Measurements from ENCODE around the gene EIF4E. TPM values are rescaled to one million over a fixed set of nuclear protein-coding genes. Genes with fewer than 3 reads are reported as not detected.
"Not testable (repeated sequence)": the region's sequence is repeated elsewhere in the genome, so short reads cannot be mapped to it uniquely, and the experiment has no call there.

Gene EIF4E
- total RNA-seq, 2 donors from 2014 or later, result 99.4 to 123 TPM

DNA sequence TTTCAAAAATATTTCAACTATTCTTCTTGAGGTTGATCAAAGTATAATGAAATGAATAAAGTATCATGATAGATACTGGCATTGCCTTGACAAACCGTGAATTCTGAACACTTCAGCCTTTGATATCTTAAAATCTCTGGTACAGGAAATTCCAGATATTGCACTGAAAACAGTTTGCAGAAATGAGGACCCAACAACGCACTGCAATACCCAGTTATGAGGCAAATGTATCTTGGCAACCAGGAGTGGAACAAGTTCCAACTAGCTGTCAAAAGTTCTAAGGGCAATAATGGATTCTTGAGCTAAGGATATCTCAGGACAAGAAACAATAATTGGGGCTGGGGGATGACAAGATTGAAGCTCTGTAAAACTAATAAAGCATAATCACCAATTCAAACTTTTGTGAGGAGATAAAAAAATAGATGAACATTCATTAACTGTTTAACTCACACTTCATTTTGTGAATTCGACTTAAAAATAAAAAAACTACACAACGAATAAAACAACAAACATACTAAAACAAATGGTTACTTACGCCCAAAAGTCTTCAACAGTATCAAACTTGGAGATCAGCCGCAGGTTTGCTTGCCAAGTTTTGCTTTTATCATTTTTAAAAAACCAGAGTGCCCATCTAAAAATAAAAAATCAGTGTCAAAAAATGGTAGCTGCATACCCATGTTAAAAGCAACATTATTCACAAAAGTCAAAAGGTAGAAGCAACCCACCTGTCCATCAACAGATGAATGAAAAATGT is 38.1 kb downstream of the EIF4E start:
- TF ChIP-seq, protein P1, sequence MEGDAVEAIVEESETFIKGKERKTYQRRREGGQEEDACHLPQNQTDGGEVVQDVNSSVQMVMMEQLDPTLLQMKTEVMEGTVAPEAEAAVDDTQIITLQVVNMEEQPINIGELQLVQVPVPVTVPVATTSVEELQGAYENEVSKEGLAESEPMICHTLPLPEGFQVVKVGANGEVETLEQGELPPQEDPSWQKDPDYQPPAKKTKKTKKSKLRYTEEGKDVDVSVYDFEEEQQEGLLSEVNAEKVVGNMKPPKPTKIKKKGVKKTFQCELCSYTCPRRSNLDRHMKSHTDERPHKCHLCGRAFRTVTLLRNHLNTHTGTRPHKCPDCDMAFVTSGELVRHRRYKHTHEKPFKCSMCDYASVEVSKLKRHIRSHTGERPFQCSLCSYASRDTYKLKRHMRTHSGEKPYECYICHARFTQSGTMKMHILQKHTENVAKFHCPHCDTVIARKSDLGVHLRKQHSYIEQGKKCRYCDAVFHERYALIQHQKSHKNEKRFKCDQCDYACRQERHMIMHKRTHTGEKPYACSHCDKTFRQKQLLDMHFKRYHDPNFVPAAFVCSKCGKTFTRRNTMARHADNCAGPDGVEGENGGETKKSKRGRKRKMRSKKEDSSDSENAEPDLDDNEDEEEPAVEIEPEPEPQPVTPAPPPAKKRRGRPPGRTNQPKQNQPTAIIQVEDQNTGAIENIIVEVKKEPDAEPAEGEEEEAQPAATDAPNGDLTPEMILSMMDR (IDR thresholded peaks at IDR 0.05), result no peak
- H3K36me3 ChIP-seq, result peaks cover under 1% of the 10 kb centered on the region

DNA sequence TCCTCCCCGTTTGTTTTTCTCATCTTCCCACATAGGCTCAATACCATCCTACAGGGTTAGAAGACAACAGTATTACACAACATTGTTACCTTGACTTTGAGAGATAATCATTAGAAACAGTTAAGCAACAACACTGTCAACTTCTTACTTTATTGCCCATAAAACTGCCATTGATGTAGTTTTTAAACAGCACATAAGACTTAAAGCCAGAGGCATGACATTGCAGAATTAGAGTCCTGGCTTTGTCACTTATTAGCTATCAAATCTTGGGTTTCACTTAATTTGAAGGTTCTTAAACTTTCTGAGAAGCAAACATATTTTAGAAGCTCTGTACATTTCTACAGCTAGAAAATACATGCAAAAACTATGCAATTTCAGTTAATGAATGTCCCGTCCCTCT is 41.8 kb downstream of the EIF4E start:
- no peaks in the 10 kb centered on the region for H3K9me3 ChIP-seq
- H3K9ac ChIP-seq (ENCODE audit: low read depth in 2 of 2, low read length in 2 of 2), result no peak overlapping the region
- no peak overlapping the region for H3K27ac ChIP-seq
- intact Hi-C loops (cut with DNase I), result no loop called here
- TF ChIP-seq, protein P1 (IDR thresholded peaks at IDR 0.05), result no peak
- no peaks in the 10 kb centered on the region for H3K4me1 ChIP-seq
- H3K27me3 ChIP-seq, result no peaks in the 10 kb centered on the region
- no peak overlapping the region for H3K4me3 ChIP-seq
- no peak for DNase-seq
- H3K36me3 ChIP-seq, result peaks cover 10% of the 10 kb centered on the region

More for the DNA sequence above, 38.1 kb downstream of the EIF4E start:
- H3K27ac ChIP-seq, result no peak overlapping the region
- H3K9ac ChIP-seq (ENCODE audit: low read depth in 2 of 2, low read length in 2 of 2), result no peak overlapping the region
- no peak for DNase-seq
- no peak overlapping the region for H3K4me3 ChIP-seq
- no peaks in the 10 kb centered on the region for H3K27me3 ChIP-seq
- intact Hi-C loops (cut with DNase I), result no loop called here
- H3K4me1 ChIP-seq, result no peaks in the 10 kb centered on the region
- no peaks in the 10 kb centered on the region for H3K9me3 ChIP-seq

DNA sequence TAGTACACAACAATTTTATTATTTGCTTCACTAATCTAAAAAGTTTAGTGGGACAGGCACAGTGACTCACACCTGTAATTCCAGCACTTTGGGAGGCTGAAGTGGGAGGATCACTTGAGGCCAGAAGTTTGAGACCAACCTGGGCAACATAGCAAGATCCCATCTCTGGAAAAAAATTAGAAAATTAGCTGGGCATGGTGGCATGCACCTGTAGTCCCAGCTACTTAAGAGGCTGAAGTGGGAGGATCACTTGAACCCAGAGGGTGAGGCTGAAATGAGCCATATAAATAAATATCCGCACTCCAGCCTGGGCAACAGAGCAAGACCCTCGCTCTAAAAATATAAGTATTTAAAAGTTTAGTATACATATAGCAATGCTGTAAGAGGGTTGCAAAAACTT is 42.6 kb downstream of the EIF4E start:
- H3K4me3 ChIP-seq; DNase-seq; H3K27ac ChIP-seq; H3K9ac ChIP-seq (ENCODE audit: low read depth in 2 of 2, low read length in 2 of 2); H3K9me3 ChIP-seq; H3K27me3 ChIP-seq; H3K36me3 ChIP-seq; intact Hi-C loops (cut with DNase I); H3K4me1 ChIP-seq: not testable (repeated sequence)

DNA sequence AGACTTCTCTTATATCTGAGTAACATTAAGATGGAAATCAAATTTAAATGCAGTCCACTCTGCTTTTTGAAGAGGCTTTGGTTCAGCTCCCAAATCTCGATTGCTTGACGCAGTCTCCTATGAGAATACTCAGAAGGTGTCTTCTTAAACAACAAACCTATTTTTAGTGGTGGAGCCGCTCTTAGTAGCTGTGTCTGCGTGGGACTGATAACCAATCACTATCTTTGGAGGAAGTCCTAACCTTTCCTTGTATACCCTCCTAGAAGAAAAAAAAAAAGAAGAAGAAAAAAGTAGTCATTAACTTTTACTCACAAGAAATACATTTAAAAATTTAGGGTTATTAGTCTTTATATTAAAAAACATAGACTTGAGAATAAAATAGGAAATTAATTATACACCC is 48.0 kb downstream of the EIF4E start:
- H3K27ac ChIP-seq; intact Hi-C loops (cut with DNase I); H3K9ac ChIP-seq (ENCODE audit: low read depth in 2 of 2, low read length in 2 of 2); H3K4me1 ChIP-seq; DNase-seq; H3K36me3 ChIP-seq; H3K27me3 ChIP-seq; H3K4me3 ChIP-seq; H3K9me3 ChIP-seq: not testable (repeated sequence)

DNA sequence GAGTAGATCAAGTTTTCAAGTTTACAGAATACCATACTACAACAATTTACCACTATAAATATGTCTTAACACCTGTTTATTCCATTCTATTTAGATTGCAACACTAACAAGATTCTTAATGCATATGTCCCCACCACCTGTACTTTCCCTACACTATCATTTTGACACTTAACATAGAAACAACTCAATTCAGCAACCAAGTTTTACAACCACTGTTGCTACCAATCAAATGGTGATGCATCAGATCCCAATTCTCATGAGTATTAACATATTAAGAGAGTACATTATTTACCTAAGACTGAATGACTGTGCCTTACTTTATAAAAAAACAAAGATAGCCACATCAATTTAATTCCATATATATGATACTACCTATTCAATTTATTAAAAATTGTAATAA is 49.4 kb downstream of the EIF4E start:
- Histone ChIP-seq H3K27ac (no peak overlapping the region), H3K9ac (ENCODE audit: low read depth in 2 of 2, low read length in 2 of 2) (no peak overlapping the region), H3K4me3 (no peak overlapping the region), H3K36me3 (no peaks in the 10 kb centered on the region), H3K9me3 (no peaks in the 10 kb centered on the region), H3K4me1 (no peaks in the 10 kb centered on the region), H3K27me3 (no peaks in the 10 kb centered on the region)
- TF ChIP-seq, protein P1 (IDR thresholded peaks at IDR 0.05), result no peak
- no peak for DNase-seq
- intact Hi-C loops (cut with DNase I), result no loop called here

DNA sequence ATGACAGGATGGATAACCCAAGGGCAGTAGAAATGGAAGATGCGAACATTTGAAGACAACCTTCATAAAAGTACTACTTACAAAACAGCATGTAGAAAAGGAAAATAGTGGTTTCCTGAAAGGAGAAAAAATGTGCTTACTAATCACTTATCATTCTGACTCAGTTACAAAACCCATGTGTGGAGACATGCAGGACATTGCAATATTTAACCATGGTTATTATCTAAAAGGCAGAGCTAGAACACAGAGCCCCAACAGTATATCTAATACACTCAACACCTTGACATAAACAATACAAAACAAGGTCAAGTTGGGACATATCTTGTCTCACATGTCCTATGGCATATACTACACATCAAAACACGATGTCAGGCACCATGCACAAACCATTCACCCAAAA is 55.9 kb downstream of the EIF4E start:
- no peak for DNase-seq
- H3K36me3 ChIP-seq, result no peaks in the 10 kb centered on the region
- H3K27ac ChIP-seq, result no peak overlapping the region
- intact Hi-C loops (cut with DNase I), result no loop called here
- H3K27me3 ChIP-seq, result no peaks in the 10 kb centered on the region
- no peaks in the 10 kb centered on the region for H3K4me1 ChIP-seq
- TF ChIP-seq, protein P1 (IDR thresholded peaks at IDR 0.05), result no peak
- H3K9ac ChIP-seq (ENCODE audit: low read depth in 2 of 2, low read length in 2 of 2), result no peak overlapping the region
- no peaks in the 10 kb centered on the region for H3K9me3 ChIP-seq
- no peak overlapping the region for H3K4me3 ChIP-seq

DNA sequence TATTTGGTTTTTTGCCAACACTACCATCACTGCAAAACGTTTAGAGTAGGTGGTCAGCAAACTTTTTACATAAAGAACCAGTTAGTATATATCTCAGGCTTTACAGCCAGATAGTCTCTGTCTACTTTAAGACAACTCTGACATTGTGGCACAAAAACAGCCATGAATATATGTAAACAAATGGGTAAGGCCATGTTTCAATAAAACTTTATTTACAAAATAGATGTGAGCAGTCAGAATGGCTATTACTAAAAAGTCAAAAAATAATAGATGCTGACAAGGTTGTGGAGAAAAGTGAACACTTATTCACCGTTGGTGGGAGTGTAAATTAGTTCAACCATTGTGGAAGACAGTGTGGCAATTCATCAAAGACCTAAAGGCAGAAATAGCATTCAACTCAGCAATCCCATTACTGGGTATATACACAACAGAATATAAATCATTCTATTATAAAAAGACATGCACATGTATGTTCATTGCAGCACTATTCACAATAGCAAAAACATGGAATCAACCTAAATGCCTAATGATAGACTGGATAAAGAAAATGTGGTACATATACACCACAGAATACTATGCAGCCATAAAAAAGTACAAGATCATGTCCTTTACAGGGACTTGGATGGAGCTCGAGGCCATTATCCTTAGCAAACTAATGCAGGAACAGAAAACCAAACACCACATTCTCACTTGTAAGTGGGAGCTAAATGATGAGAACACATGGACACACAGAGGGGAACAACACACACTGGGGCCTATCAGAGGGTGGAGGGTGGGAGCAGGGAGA is 56.6 kb downstream of the EIF4E start:
- H3K4me3 ChIP-seq; H3K27me3 ChIP-seq; H3K4me1 ChIP-seq; intact Hi-C loops (cut with DNase I); H3K9me3 ChIP-seq; H3K36me3 ChIP-seq; H3K9ac ChIP-seq (ENCODE audit: low read depth in 2 of 2, low read length in 2 of 2); DNase-seq; H3K27ac ChIP-seq: not testable (repeated sequence)
